GM18505 (cell line): Measurements from ENCODE around the gene TNIP3.
"Not testable (repeated sequence)": the region's sequence is repeated elsewhere in the genome, so short reads cannot be mapped to it uniquely, and the experiment has no call there.

Source experiments
- ATAC-seq: cut with Tn5 transposase; IDR thresholded peaks from one replicate; pipeline ENCODE4 v1.9.1; 2021; ENCODE audit not compliant: unreplicated experiment
- POLR2A ChIP-seq: IDR thresholded peaks from 4 replicates; pipeline ENCODE4 v1.6.1; 2011; ENCODE audit warnings: borderline replicate concordance; ENCODE audit not compliant: insufficient read depth, insufficient read length; ENCODE audit errors: extremely low read depth

Gene TNIP3

DNA sequence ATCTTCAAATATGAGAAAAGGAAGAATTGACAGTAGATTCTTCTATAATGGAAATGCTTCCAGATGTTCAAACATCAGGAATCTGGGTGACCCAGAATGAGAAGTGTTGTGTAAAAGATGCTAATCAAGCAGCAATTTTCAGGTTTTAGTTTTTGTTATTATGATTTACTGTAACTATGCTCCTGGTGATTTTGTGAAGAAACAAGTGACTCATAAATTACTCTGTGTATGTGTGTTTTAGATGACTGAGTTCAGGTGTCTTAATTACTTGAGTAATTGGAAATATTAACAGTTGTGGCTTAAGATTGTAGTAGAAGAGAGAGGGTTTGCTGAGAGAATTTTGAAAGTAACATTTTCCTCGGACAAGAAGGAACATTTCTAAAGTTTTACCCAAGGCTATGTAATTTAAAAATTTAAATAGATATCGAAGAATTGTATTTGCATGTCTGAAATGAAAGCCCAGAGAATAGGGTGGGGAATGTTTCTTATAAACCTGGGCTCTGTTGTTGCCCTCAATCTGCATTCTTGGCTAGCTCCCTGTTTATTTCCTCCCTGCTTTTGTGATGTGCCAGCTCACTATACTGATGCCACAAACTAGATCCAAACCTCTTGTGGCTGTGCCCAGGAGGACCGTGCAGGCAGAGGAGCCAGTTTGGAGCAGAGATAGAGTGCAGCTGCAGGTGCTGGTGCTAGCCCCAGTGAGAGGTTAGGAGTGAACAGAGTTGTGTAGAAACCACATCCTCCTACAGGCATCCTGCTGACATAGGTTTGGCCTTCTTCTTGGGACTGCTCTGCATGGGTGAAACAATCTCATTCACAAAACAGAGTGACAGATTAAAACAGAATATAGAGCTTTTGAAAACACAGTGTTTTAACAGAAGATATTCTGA is 25.4 kb upstream of the TNIP3 start:
- TF ChIP-seq POLR2A, result no peak

DNA sequence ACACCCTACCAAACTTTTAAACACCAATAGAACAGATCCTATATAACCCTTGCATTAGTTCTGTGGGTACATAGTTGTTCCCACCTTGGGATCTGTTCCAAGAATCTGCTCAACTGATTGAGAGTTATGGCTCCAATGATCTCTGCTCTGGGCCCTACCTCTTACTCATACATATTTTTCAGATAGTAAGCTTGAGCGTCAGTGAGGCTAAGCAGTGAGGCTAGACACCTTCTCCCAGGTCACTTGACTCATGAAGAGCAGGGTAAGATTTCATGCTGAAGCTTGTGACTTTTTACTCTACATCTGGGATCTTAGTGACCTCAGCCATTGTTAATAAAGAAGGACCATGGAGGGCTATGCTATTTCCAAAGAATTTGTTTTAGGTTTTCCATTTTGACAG is 23.1 kb upstream of the TNIP3 start:
- no peak for TF ChIP-seq POLR2A
- ATAC-seq, result no peak

More for the DNA sequence above, 25.4 kb upstream of the TNIP3 start:
- ATAC-seq, result peak; percentile 91

DNA sequence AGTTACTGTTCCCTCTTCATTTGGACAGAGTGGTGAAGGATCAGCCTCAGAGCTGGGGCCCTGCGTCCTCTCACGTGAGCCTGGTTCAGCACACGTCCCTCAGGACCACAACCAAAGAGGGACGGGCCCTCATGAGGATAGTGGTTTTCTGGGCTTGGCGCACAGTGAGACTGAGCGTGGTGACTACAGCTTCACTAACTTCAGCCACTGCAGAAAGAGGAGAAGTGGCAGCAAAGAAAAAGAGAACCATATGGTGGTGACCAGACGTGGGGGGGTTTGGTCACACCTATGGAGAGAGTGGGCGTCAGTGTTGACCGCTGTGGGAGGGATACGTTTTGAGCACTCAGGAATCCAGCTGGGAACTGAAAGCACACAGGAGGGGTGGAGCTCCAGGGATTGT is 21.8 kb upstream of the TNIP3 start:
- ATAC-seq, result peak; percentile 44
- TF ChIP-seq POLR2A, result no peak

DNA sequence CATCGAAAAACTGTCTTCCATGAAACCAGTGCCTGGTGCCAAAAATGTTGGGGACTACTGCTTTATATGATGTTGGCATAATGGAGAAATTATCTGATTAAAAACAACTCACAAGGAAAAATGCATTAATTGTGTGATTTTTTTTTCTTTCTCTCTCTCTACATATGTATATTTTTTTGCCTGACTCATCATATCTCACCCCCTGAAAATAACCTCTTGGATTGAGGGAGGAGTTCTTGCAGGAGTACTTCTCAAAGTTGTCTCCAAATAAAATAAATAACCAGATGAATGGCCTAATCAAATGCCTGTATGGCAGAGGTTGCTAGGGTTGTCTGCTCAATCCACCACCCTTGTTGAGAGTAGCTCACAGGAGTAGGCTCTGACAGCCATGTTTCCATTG is 19.9 kb upstream of the TNIP3 start:
- ATAC-seq, result no peak

DNA sequence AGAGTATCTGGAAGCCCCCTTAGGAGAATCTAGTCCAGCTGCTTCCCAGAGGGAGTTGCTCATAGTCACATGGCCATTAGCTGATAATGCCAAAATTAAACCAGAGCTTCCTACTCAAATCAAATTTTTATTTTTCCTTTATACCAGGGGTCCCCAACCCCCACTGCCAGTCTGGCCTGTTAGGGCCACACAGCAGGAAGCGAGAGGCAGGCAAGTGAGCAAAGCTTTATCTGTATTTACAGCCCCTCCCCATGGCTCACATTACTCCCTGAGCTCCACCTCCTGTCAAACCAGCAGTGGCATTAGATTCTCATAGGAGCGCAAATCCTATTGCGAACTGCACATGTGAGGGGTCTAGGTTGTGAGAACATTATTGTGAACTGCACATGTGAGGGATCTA is 19.2 kb upstream of the TNIP3 start:
- no peak for ATAC-seq
- no peak for TF ChIP-seq POLR2A

More for the DNA sequence above, 19.9 kb upstream of the TNIP3 start:
- no peak for TF ChIP-seq POLR2A

DNA sequence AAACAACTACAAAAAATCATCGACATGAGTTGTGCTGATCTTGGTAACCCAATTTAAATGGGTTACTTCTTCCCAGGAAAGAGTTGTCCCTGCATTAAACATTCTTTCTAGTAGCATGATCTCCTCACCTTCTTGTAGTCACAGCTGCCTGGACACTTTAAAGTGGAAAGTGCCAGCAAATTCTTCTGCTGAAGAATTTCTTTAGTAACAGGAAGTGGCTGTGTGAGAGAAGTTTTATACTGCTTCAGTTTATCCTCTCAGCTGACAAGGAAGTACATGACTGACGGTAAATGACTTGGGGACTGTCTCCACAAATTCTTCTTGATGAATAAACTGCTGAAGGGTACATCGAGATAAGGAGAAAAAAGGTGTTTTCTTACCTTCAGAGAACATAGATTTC is 18.2 kb upstream of the TNIP3 start:
- no peak for ATAC-seq
- TF ChIP-seq POLR2A, result no peak

DNA sequence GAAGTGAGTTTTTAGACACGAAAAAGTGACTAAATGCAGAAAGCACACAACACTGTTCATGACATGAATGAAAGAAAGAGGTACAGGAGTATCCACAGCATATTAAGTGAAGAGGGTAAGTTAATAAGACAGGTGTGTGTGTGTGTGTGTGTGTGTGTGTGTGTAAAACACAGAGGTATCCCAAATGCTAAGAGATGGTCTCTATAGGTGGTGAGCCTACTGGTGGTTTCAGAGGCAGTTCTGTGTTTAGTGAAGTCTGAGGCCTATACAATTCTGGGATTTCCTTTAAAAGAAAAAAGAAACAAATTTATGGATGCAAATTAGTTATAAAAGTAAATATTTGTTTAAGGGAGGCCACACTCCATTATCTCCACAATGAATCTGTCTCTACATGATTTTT is 17.4 kb upstream of the TNIP3 start:
- no peak for TF ChIP-seq POLR2A
- ATAC-seq, result no peak

DNA sequence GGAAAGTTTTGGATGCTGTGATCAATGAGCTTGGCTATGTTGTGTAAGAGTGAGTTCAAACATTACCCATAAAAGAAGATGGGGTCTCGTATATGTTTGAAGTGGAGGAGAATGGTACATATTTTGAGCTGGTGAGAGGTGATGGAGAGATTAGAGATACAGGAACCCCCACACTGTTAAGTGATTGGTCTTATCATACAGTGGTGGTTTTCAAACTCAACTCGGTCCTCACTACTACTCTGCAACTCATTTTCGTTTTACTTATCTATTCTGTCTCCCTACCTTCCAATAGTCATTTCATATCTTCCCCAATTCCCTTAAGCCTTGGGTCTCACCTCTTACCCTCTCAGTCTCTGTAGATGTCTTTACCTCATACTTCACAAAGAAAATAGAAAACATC is 16.4 kb upstream of the TNIP3 start:
- no peak for ATAC-seq
- no peak for TF ChIP-seq POLR2A

DNA sequence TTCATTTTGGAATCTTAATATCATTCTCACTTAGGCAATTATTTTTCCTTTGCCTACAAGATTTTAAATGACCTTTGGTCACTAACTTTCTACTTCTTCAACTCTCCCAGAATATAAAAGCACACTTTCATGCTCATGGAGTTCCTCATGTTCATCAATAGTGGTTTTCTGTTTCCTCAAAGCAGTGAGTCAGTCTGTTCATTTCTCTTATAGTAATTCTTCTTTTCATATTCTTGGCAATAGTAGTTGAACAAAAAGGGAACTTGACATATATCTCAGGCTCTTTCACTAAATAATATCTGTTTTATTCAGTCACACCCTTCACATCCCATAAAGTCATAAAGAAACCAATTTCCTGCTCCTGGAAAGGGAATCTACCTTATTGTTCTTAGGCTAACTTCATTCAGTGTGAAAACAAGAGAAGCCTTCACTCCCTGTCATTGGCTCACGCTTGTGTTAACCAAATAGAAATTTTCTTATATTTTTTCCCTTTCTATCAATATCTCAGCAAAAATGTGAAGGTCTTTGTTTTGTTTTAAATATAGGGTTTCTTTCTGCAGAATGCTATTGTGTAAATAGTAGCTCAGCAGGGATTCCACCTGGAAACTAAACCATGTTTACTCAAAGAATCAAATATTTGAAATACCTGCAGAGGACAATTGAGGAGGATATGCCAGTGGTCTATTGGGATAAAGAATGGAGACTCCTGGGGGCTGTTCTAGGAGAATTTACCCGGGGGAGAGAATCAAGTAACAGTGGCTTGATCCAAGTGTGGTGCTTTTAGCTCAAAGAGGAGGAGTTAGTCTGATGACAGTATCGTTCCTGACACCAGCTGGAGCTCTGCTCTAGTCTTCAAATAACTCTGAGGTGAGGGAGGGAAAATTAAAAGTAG is 13.4 kb upstream of the TNIP3 start:
- ATAC-seq, result no peak
- no peak for TF ChIP-seq POLR2A

DNA sequence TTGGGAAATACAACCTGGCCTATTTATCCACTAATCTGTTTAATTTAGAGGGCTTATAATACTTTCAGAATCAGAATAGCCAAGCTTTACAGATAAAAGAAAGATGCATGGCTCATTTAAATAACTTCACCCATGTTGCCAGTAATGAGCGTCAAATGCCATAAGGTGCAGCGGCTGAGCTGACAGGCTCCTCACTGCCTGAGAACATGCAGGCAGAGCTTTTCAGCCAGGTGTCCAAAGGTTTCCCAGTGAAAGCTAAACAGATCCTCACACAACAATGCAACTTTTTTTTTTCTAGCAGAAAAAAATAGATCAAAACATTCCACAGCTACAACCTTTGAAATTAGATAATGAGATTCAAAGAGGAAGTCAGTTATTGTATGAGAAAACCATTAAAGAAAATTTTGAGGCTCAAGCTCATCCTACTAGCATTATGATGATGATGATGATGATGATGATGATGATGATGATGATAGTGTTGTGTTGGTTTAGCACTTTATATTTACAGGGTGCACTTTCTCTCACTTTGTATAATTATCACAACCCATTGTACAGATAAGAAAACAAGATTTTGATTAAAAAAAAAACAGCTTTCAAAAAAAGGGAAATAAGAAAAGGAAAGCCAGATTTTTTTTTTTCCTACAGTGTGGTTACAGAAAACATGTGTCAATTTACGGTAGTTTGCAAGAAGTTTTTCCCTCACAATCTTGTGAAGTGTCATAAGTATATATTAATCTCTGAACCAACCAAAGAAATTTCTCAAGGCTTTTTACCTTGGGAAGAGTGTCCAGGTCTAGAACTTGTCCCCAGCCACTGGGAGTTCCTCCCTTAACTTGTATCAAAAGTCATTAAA is 12.2 kb upstream of the TNIP3 start:
- ATAC-seq, result no peak
- no peak for TF ChIP-seq POLR2A

DNA sequence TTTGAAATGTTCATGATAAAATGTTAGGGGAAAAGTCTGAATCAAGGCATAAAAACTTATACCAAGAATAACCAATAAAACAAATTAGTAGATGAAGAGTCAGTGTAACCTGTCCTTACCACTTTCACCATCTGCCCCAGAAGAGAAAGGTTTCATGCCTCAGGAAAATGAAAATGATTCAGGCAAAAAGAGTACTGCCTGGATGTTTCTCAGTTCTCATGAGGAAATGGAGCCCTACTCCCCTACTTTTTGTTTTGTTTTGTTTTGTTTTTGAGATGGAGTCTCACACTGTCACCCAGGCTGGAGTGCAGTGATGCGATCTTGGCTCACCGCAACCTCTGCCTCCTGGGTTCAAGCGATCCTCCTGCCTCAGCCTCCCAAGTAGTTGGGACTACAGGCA is 7.4 kb upstream of the TNIP3 start:
- not testable (repeated sequence) for ATAC-seq

DNA sequence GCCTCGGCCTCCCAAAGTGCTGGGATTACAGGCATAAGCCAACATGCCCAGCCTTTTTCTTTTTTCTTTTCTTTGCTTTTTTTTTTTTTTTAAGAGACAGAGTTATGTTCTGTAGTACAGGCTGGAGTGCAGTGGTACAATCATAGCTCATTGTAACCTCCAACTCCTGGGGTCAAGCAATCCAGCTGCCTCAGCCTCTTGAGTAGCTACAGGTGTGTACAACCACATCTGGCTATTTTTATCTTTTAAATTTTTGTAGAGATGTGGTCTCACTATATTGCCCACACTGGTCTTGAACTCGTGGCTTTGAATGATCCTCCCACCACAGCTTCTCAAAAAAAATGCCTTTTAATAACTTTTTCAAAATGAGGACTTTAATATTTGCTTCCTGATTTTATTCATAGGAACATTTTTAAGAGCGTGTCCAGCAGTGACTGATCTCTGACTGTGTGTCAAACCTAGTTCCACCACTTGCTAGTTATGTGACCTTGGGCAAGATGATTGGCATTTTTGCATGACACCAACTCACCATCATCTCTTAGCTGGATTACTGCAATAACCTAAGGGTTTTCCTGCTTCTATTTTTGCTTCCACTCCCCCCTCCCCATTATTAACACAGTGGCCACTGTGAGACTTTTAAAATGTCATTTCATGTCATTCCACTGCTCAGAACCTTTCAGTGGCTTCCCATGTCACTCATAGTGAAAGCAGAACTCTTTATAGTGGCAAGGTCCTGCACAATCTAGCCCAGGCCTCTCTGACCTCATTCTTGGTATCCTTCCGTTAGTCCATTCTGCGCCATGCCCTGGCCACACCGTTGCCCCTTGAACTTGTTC is 4.5 kb upstream of the TNIP3 start:
- TF ChIP-seq POLR2A, result no peak
- peak; percentile 95 for ATAC-seq
